Measurements from ENCODE around the gene ANGEL2.

The ANGEL2 gene

GRCh38 chr1:212986551-212986950 is 29.1 kb downstream of the ANGEL2 start:
- Histone ChIP-seq H3K4me1 (ENCODE audit: control insufficient read depth in 1 of 2, insufficient read depth in 1 of 2, low read depth in 1 of 2, low read length in 1 of 2) (no peaks in the 10 kb centered on the region), H3K36me3 (peaks cover 7% of the 10 kb centered on the region), H3K27ac (no peak overlapping the region), H3K27me3 (no peaks in the 10 kb centered on the region), H3K9me3 (no peaks in the 10 kb centered on the region), H3K4me3 (ENCODE audit: low read depth in 1 of 2, low read length in 1 of 2) (no peak overlapping the region)
- TF ChIP-seq CTCF (IDR thresholded peaks at IDR 0.05): no peak

- no peaks in the 10 kb centered on the region for H3K4me1 ChIP-seq (ENCODE audit: control insufficient read depth in 1 of 2, insufficient read depth in 1 of 2, low read depth in 1 of 2, low read length in 1 of 2)
- no peaks in the 10 kb centered on the region for H3K27me3 ChIP-seq
These were observed 31.0 kb downstream of the ANGEL2 start for GRCh38 chr1:212984522-212985291.

GRCh38 chr1:212983482-212983881 is 32.2 kb downstream of the ANGEL2 start:
- H3K27ac ChIP-seq: no peak overlapping the region
- no peak overlapping the region for H3K4me3 ChIP-seq (ENCODE audit: low read depth in 1 of 2, low read length in 1 of 2)
- H3K4me1 ChIP-seq (ENCODE audit: control insufficient read depth in 1 of 2, insufficient read depth in 1 of 2, low read depth in 1 of 2, low read length in 1 of 2): no peaks in the 10 kb centered on the region
- H3K9me3 ChIP-seq: no peaks in the 10 kb centered on the region
- no peaks in the 10 kb centered on the region for H3K36me3 ChIP-seq
- no peaks in the 10 kb centered on the region for H3K27me3 ChIP-seq
- no peak for TF ChIP-seq CTCF (IDR thresholded peaks at IDR 0.05)

More at GRCh38 chr1:212984522-212985291, 31.0 kb downstream of the ANGEL2 start:
- H3K27ac ChIP-seq: no peak overlapping the region
- no peaks in the 10 kb centered on the region for H3K9me3 ChIP-seq
- TF ChIP-seq CTCF (IDR thresholded peaks at IDR 0.05): no peak
- no peak overlapping the region for H3K4me3 ChIP-seq (ENCODE audit: low read depth in 1 of 2, low read length in 1 of 2)
- peaks cover 7% of the 10 kb centered on the region for H3K36me3 ChIP-seq

GRCh38 chr1:212982430-212983152 is 33.1 kb downstream of the ANGEL2 start:
- Histone ChIP-seq H3K4me3 (ENCODE audit: low read depth in 1 of 2, low read length in 1 of 2) (no peak overlapping the region), H3K27ac (no peak overlapping the region)

More at GRCh38 chr1:212982430-212983152, 33.1 kb downstream of the ANGEL2 start:
- Histone ChIP-seq H3K36me3 (no peaks in the 10 kb centered on the region), H3K4me1 (ENCODE audit: control insufficient read depth in 1 of 2, insufficient read depth in 1 of 2, low read depth in 1 of 2, low read length in 1 of 2) (no peaks in the 10 kb centered on the region), H3K27me3 (no peaks in the 10 kb centered on the region), H3K9me3 (no peaks in the 10 kb centered on the region)
- TF ChIP-seq CTCF (IDR thresholded peaks at IDR 0.05): no peak

Measured in neutrophil (primary cell).